Fibroblast of pulmonary artery (primary cell): ENCODE results near the gene APBA1.

ENCODE experiments used
- DNase-seq: peaks from one replicate; pipeline ENCODE4 v3.0.0-alpha.2; 2010; ENCODE audit warnings: low read depth
- H3K4me3 ChIP-seq: replicated peaks from 2 replicates; pipeline ENCODE4 v1.5.1; 2011; ENCODE audit warnings: low read depth, mild to moderate bottlenecking, control low read depth, low read length, moderate library complexity
- TF ChIP-seq, protein P1 (sequence below): IDR thresholded peaks from 2 replicates; pipeline ENCODE4 v1.5.1; 2011; ENCODE audit warnings: mild to moderate bottlenecking, control low read depth, low read length, inconsistent platforms; ENCODE audit errors: missing control alignments

Gene APBA1

DNA sequence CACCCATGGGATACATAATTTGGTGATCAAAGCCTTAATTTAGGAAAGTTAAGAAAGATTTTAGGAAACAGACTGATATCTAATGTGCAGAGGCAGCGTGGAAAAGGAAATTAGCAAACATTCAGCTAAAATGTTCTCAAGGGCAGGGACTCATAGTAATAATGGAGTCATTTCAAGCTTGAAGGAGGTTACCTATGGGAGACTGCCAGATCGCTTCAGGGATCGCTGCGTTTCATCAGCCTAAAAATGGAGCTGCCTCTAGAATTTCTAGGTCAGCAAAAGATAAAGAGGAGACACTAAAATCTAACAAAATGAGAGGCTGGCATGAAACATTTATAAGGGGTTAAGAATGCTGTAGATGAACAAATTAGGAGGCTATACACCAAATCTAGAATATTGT, 115.5 kb downstream of the APBA1 start:
- H3K4me3 ChIP-seq: no peak overlapping the region
- TF ChIP-seq, protein P1, sequence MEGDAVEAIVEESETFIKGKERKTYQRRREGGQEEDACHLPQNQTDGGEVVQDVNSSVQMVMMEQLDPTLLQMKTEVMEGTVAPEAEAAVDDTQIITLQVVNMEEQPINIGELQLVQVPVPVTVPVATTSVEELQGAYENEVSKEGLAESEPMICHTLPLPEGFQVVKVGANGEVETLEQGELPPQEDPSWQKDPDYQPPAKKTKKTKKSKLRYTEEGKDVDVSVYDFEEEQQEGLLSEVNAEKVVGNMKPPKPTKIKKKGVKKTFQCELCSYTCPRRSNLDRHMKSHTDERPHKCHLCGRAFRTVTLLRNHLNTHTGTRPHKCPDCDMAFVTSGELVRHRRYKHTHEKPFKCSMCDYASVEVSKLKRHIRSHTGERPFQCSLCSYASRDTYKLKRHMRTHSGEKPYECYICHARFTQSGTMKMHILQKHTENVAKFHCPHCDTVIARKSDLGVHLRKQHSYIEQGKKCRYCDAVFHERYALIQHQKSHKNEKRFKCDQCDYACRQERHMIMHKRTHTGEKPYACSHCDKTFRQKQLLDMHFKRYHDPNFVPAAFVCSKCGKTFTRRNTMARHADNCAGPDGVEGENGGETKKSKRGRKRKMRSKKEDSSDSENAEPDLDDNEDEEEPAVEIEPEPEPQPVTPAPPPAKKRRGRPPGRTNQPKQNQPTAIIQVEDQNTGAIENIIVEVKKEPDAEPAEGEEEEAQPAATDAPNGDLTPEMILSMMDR: no peak
- no peak for DNase-seq

DNA sequence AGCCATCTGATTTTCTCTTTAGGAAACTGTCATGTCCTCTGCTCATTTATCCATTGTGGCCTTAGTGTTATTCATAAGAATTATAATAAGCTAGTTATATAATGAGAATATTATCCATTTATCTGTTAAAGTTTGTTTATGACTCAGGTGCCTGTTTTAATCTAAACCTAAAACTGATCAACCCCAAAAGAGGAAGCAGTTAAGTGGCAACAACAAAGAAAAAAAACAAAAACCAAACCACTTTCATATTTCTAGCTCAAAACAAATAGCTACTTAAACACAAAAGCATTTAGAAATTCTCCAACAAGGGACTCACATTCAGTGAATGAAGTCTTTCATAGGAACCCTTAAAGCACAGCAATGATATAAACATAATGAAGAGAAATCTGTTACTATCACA, 116.4 kb downstream of the APBA1 start:
- H3K4me3 ChIP-seq: no peak overlapping the region
- TF ChIP-seq, protein P1: no peak
- DNase-seq: no peak

DNA sequence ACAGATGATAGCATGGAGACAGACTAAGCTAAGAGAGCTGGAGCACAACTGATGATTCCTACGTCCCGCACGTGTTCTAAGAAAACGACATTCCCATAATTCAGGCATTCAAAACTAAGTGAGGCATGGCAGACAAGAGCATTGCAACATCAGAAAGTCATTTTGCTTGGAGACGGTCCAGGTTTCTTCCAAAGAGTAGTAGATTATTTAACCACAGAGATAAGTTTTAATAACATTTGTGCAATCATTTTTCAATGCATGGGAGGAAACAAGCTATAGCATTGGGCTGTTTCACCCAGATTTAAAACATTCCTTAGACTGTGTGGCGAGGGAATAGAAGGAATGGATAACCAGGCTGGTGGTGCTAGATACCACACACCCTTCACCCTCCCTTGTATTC, 117.2 kb downstream of the APBA1 start:
- DNase-seq: peak; percentile 97
- TF ChIP-seq, protein P1: no peak
- no peak overlapping the region for H3K4me3 ChIP-seq

DNA sequence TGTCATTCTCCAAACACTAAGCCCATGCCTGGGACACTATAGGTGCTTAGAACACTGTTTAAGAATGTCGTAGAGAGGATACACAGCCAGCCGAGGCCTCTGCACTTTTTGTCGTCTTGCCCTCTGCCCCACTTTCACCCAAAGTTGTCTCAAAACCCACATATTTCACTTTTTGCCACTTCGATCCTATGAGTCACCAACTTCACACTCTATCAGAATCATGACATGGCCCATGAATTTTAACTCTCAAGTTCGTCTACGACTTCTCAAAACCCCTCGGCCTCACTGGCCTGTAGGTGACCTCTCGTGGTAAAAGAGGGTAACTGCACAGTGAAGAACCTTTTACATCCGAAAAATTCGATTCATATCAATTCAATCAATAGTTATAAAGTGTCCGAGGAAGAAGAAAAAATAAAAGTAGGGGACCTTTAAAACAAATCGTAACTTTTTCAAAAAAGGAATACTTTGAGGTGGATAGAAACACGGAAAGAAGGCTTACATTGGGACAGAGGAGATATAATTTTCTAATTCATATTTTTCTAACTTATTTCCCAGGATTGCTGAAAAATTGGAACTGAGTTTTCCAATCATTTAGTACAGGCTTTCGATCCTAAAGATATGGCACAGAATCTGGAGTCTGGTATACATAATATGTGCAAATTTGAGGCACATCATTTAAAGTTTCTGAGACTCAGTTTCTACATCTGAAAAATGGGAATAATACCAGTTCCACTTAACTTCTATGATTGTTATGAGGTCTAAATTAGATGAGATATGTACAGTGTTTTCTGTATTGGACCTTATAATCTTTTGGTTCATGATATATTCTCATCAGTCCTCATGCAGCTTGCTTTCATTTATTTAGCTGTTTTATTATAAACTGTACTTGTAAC, 122.6 kb downstream of the APBA1 start:
- TF ChIP-seq, protein P1: peak; percentile 95
- peak; percentile 64 for DNase-seq
- H3K4me3 ChIP-seq: no peak overlapping the region

DNA sequence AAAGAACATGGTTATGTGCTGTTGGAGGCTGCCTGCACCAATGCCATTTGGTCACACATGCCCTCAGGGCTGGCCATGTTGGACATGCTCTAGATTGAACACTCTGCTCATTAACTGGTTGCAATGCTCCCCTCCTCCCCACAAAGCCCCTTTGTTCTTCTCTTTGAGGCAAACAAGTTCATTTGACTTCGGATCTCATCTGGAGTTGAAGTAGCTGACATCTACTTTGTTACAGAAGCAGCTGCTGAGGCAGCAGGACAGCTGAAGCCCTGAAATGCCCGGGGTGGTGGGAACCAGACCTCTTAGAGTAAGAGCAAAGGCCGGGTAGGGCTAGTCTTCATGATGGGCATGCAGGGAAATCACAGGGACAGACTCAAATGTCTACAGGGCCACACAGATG, 123.5 kb downstream of the APBA1 start:
- no peak overlapping the region for H3K4me3 ChIP-seq
- TF ChIP-seq, protein P1: no peak
- DNase-seq: no peak

DNA sequence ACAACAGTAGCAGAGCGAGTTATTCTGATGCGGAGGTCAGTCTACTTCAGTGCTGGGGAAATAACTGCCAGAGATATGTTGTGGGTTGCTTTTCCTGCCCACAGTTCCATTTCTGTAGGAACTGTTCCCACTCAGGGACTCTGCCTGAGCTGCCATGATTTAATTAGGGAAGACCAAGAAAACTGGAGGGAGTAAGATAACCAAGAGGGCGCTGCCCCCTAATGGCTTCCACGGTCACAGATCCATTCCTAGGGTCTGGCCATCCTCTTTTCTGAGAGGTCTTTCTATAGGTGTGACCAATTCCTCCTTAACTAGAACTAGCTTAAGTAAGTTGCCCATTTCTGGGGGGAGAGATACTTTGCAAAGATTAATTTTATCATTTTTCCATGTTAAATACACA, 125.9 kb downstream of the APBA1 start:
- no peak overlapping the region for H3K4me3 ChIP-seq
- DNase-seq: peak; percentile 34
- TF ChIP-seq, protein P1: peak; percentile 37
